Thyroid gland (tissue), 4 donors: ENCODE measurements around the gene NEURL4.

Experiments used
- CTCF ChIP-seq, 6 experiments: fragments of 200-600 bp in 3 of 6; fragments of 450-650 bp in 3 of 6; sonication (generic) in 3 of 6; IDR thresholded peaks; one replicate each; pipeline ENCODE4 v1.5.1; 2016 to 2019; ENCODE audit warnings: antibody characterized with exemption in 6 of 6, mild to moderate bottlenecking in 2 of 6, inconsistent platforms in 1 of 6, moderate library complexity in 1 of 6
- POLR2A ChIP-seq, 2 donors: fragments of 450-650 bp; IDR thresholded peaks; one replicate each; pipeline ENCODE4 v1.6.1; 2017; ENCODE audit warnings: antibody characterized with exemption in 2 of 2, mild to moderate bottlenecking in 2 of 2, moderate library complexity in 1 of 2

- TF ChIP-seq POLR2A (IDR thresholded peaks at IDR 0.05) (no peak), CTCF (IDR thresholded peaks at IDR 0.05) (no peak)
These were observed 47.8 kb downstream of the NEURL4 start, which contains the start of gene SLC2A4 for GRCh38 chr17:7281074-7281952.
